ENCODE measurements around the gene POLR1C.
A peak's percentile ranks its signal among the peaks of the same experiment; 100 is the strongest.

Gene POLR1C

DNA sequence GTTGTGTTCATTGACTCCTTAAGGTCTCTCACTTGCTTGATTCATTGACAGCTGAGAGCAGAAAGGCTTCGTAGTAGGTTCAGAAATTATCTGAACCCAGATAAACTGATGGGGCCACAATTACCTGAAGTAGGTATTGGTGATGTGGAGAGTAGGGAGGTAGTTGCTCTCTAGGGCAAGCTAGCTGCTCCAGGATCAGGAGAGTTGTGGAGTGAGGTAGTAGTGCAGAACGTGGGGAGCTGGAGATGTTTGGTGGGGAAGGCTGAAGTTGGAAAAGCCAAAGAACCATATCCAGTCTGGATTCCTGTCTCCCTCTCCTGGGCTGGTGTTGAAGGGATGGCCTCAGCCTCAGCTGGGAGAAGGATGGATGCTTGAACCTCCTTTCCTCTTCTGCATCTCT lies 23.7 kb upstream of the POLR1C start:
- H3K4me3 ChIP-seq (ENCODE audit: low read depth, low read length) = no peak overlapping the region
- TF ChIP-seq ZNF600 (tag by site-specific recombination; IDR thresholded peaks at IDR 0.05) (peak; percentile 67), ZEB2 (tag by site-specific recombination; IDR thresholded peaks at IDR 0.05) (no peak), KLF16 (tag by site-specific recombination; IDR thresholded peaks at IDR 0.05) (no peak), MEIS1 (CRISPR knock-in tag; IDR thresholded peaks at IDR 0.05; ENCODE audit: borderline replicate concordance) (no peak), ZNF707 (tag by site-specific recombination; IDR thresholded peaks at IDR 0.05) (no peak), ZBTB17 (tag by site-specific recombination; IDR thresholded peaks at IDR 0.05) (peak; percentile 59; the same call in 1 of the 2 replicates), ZNF777 (tag by site-specific recombination; IDR thresholded peaks at IDR 0.05; ENCODE audit: borderline replicate concordance) (no peak)
- peaks cover 3 to 37% of the 10 kb centered on the region in 2 experiments; a peak in 2 of 3 replicates for H3K36me3 ChIP-seq (ENCODE audit: control insufficient read depth in 2 of 2, insufficient read depth in 1 of 2, low read length in 2 of 2)
- peaks cover 7% of the 10 kb centered on the region for H3K4me1 ChIP-seq (ENCODE audit: control insufficient read depth, insufficient read depth, low read length)
- H3K9me3 ChIP-seq (ENCODE audit: control insufficient read depth, insufficient read depth, low read depth, low read length) = no peaks in the 10 kb centered on the region
- ChIA-PET POLR2A (interaction anchor here (1.2 to 2.3 kb wide), 3 partner anchors 13 to 22 kb away, joined by 3 to 8 read pairs (median 4); partner anchors contain the start of gene TJAP1), CTCF (interaction anchor here (1.0 to 11.2 kb wide), 5 partner anchors 9 to 323 kb away, joined by 4 to 142 read pairs (median 5); partner anchors contain the start of genes ABCC10 and LRRC73)
- no peak overlapping the region for H3K27ac ChIP-seq (ENCODE audit: extremely low read depth, low read depth, low read length)

DNA sequence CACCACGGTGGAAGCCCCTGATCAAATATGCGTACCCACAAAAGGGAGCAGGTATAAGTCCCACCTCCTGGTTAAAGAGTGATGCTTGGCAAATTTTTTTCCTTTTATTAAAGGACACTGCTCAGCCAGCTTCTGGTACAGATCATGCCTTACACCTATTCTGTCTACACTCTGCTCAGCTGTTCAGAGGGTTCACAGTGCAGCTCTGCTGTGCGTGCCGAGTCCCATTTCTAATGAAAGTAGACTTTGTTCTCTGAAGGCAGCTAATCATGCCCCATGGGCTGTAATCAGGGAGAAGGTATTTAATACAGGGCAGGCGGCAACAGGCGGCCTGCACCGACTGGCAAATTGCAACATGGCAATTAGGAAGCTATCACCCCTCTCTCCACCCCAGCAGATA lies 23.1 kb upstream of the POLR1C start:
- Histone ChIP-seq H3K36me3 (ENCODE audit: control insufficient read depth in 2 of 2, insufficient read depth in 1 of 2, low read length in 2 of 2) (peaks cover 9 to 43% of the 10 kb centered on the region in 2 experiments; a peak in 2 of 3 replicates), H3K27ac (ENCODE audit: extremely low read depth, low read depth, low read length) (no peak overlapping the region), H3K4me3 (ENCODE audit: low read depth, low read length) (no peak overlapping the region), H3K4me1 (ENCODE audit: control insufficient read depth, insufficient read depth, low read length) (peaks cover 7% of the 10 kb centered on the region), H3K9me3 (ENCODE audit: control insufficient read depth, insufficient read depth, low read depth, low read length) (no peaks in the 10 kb centered on the region)
- ChIA-PET POLR2A (interaction anchor here (0.6 to 1.9 kb wide), 4 partner anchors 13 to 259 kb away, joined by 3 to 4 read pairs (median 3); no protein-coding TSS in a partner anchor), CTCF (interaction anchor here (1.2 to 11.2 kb wide), 7 partner anchors 9 to 159 kb away, joined by 4 to 142 read pairs (median 5); partner anchors contain the start of genes ABCC10 and LRRC73)
- TF ChIP-seq ZNF366 (tag by site-specific recombination; conservative IDR thresholded peaks at IDR 0.05) = no peak
- TF ChIP-seq ZNF600 (tag by site-specific recombination; IDR thresholded peaks at IDR 0.05) = no peak
- TF ChIP-seq ZNF510 (tag by site-specific recombination; IDR thresholded peaks at IDR 0.05; ENCODE audit: insufficient replicate concordance) = no peak
- TF ChIP-seq ZXDB (tag by site-specific recombination; IDR thresholded peaks at IDR 0.05) = no peak
- TF ChIP-seq ZNF2 (tag by site-specific recombination; IDR thresholded peaks at IDR 0.05) = no peak
- TF ChIP-seq ZNF792 (tag by site-specific recombination; IDR thresholded peaks at IDR 0.05) = no peak
- TF ChIP-seq, protein P1, sequence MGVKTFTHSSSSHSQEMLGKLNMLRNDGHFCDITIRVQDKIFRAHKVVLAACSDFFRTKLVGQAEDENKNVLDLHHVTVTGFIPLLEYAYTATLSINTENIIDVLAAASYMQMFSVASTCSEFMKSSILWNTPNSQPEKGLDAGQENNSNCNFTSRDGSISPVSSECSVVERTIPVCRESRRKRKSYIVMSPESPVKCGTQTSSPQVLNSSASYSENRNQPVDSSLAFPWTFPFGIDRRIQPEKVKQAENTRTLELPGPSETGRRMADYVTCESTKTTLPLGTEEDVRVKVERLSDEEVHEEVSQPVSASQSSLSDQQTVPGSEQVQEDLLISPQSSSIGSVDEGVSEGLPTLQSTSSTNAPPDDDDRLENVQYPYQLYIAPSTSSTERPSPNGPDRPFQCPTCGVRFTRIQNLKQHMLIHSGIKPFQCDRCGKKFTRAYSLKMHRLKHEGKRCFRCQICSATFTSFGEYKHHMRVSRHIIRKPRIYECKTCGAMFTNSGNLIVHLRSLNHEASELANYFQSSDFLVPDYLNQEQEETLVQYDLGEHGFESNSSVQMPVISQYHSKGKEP (tag by site-specific recombination; IDR thresholded peaks at IDR 0.05) = no peak
- TF ChIP-seq, protein P2, sequence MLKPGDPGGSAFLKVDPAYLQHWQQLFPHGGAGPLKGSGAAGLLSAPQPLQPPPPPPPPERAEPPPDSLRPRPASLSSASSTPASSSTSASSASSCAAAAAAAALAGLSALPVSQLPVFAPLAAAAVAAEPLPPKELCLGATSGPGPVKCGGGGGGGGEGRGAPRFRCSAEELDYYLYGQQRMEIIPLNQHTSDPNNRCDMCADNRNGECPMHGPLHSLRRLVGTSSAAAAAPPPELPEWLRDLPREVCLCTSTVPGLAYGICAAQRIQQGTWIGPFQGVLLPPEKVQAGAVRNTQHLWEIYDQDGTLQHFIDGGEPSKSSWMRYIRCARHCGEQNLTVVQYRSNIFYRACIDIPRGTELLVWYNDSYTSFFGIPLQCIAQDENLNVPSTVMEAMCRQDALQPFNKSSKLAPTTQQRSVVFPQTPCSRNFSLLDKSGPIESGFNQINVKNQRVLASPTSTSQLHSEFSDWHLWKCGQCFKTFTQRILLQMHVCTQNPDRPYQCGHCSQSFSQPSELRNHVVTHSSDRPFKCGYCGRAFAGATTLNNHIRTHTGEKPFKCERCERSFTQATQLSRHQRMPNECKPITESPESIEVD (tag by site-specific recombination; IDR thresholded peaks at IDR 0.05) = no peak
- TF ChIP-seq SALL2 (tag by site-specific recombination; IDR thresholded peaks at IDR 0.05; ENCODE audit: borderline replicate concordance) = no peak
- TF ChIP-seq ZNF138 (tag by site-specific recombination; IDR thresholded peaks at IDR 0.05; ENCODE audit: borderline replicate concordance) = no peak
- no peak for TF ChIP-seq ZNF391 (tag by site-specific recombination; IDR thresholded peaks at IDR 0.05; ENCODE audit: borderline replicate concordance, low read depth)
- TF ChIP-seq ZNF560 (tag by site-specific recombination; IDR thresholded peaks at IDR 0.05; ENCODE audit: borderline replicate concordance) = no peak
- TF ChIP-seq, protein P3, sequence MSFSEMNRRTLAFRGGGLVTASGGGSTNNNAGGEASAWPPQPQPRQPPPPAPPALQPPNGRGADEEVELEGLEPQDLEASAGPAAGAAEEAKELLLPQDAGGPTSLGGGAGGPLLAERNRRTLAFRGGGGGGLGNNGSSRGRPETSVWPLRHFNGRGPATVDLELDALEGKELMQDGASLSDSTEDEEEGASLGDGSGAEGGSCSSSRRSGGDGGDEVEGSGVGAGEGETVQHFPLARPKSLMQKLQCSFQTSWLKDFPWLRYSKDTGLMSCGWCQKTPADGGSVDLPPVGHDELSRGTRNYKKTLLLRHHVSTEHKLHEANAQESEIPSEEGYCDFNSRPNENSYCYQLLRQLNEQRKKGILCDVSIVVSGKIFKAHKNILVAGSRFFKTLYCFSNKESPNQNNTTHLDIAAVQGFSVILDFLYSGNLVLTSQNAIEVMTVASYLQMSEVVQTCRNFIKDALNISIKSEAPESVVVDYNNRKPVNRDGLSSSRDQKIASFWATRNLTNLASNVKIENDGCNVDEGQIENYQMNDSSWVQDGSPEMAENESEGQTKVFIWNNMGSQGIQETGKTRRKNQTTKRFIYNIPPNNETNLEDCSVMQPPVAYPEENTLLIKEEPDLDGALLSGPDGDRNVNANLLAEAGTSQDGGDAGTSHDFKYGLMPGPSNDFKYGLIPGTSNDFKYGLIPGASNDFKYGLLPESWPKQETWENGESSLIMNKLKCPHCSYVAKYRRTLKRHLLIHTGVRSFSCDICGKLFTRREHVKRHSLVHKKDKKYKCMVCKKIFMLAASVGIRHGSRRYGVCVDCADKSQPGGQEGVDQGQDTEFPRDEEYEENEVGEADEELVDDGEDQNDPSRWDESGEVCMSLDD (tag by site-specific recombination; IDR thresholded peaks at IDR 0.05) = no peak
- TF ChIP-seq ZBTB20 (tag by site-specific recombination; IDR thresholded peaks at IDR 0.05) = no peak
- TF ChIP-seq YY2 (tag by site-specific recombination; IDR thresholded peaks at IDR 0.05) = no peak
